GM23338 (cell line): ENCODE measurements around the gene GAP43. TPM values are rescaled to one million over a fixed set of nuclear protein-coding genes. Genes with fewer than 3 reads are reported as not detected.

ENCODE experiments used
- ATAC-seq: fragments of 200-7000 bp; cut with Tn5 transposase; 3 replicates; pipeline ENCODE4 v1.9.1; 2020
- DNase-seq: peaks from one replicate; pipeline ENCODE4 v3.0.0-alpha.2; 2015; ENCODE audit warnings: low spot score
- H2AFZ ChIP-seq: fragments of 200-600 bp; sonication (generic); 2 replicates; pipeline ENCODE4 v1.8.0; 2016; ENCODE audit warnings: antibody characterized with exemption, mild to moderate bottlenecking, moderate library complexity
- H3F3A ChIP-seq: fragments of 200-600 bp; sonication (generic); replicated peaks from 2 replicates; pipeline ENCODE4 v1.8.0; 2017; ENCODE audit warnings: antibody characterized with exemption, mixed run types, low read depth
- H3K27ac ChIP-seq: fragments of 200-600 bp; sonication (generic); 2 replicates; pipeline ENCODE4 v1.6.1; 2016; ENCODE audit warnings: low read depth
- H3K27me3 ChIP-seq: fragments of 200-600 bp; sonication (generic); 2 replicates; pipeline ENCODE4 v1.8.0; 2016; ENCODE audit warnings: mild to moderate bottlenecking, mixed run types, moderate library complexity; ENCODE audit not compliant: insufficient read depth
- H3K36me3 ChIP-seq: fragments of 200-600 bp; sonication (generic); 2 replicates; pipeline ENCODE4 v1.8.0; 2016; ENCODE audit warnings: mild to moderate bottlenecking; ENCODE audit not compliant: insufficient read depth
- H3K4me1 ChIP-seq: fragments of 200-600 bp; sonication (generic); 2 replicates; pipeline ENCODE4 v1.8.0; 2016; ENCODE audit warnings: mild to moderate bottlenecking, moderate library complexity; ENCODE audit not compliant: insufficient read depth
- H3K4me2 ChIP-seq: fragments of 200-600 bp; sonication (generic); 2 replicates; pipeline ENCODE4 v1.7.1; 2017; ENCODE audit warnings: mixed run types
- H3K4me3 ChIP-seq: fragments of 200-600 bp; sonication (generic); 2 replicates; pipeline ENCODE4 v1.6.1; 2016; ENCODE audit warnings: mixed run types
- H3K79me2 ChIP-seq: fragments of 200-600 bp; sonication (generic); replicated peaks from 2 replicates; pipeline ENCODE4 v1.8.0; 2017; ENCODE audit warnings: mild to moderate bottlenecking; ENCODE audit not compliant: insufficient read depth
- H3K9me2 ChIP-seq: fragments of 200-600 bp; sonication (generic); 2 replicates; pipeline ENCODE4 v1.8.0; 2017; ENCODE audit not compliant: insufficient read depth
- H4K20me1 ChIP-seq: fragments of 200-600 bp; sonication (generic); replicated peaks from 2 replicates; pipeline ENCODE4 v1.8.0; 2017; ENCODE audit warnings: mild to moderate bottlenecking; ENCODE audit not compliant: insufficient read depth
- H3K27ac Mint-ChIP-seq: 2 replicates; pipeline ENCODE4 v1.8.0; 2020; ENCODE audit warnings: inconsistent platforms, mild to moderate bottlenecking, moderate library complexity, mixed read lengths
- H3K27me3 Mint-ChIP-seq: 3 replicates; pipeline ENCODE4 v1.8.0; 2022; ENCODE audit warnings: low read depth, mild to moderate bottlenecking, moderate library complexity, mixed read lengths, inconsistent platforms; ENCODE audit not compliant: insufficient read depth, poor library complexity
- H3K36me3 Mint-ChIP-seq: 3 replicates; pipeline ENCODE4 v1.8.0; 2021; ENCODE audit warnings: low read depth, mild to moderate bottlenecking, inconsistent platforms, moderate library complexity, mixed read lengths
- H3K4me1 Mint-ChIP-seq: 3 replicates; pipeline ENCODE4 v1.8.0; 2020; ENCODE audit warnings: mild to moderate bottlenecking, inconsistent platforms, mixed read lengths
- H3K4me3 Mint-ChIP-seq: 3 replicates; pipeline ENCODE4 v1.8.0; 2021; ENCODE audit warnings: moderate library complexity, mild to moderate bottlenecking, inconsistent platforms, mixed read lengths
- H3K9me3 Mint-ChIP-seq: 3 replicates; pipeline ENCODE4 v1.8.0; 2020; ENCODE audit warnings: moderate library complexity, mild to moderate bottlenecking, inconsistent platforms, mixed read lengths
- CTCF ChIP-seq, 2 experiments: fragments of 200-600 bp in 1 of 2; sonication (generic) in 1 of 2; conservative IDR thresholded peaks; 2 replicates each; pipeline versions ENCODE4 v1.5.1 to v1.6.1; 2016 to 2017; ENCODE audit warnings: antibody characterized with exemption in 2 of 2, low read depth in 2 of 2, mild to moderate bottlenecking in 2 of 2, moderate library complexity in 1 of 2
- ETS1 ChIP-seq: IDR thresholded peaks from 2 replicates; pipeline ENCODE4 v1.6.1; 2016; ENCODE audit warnings: antibody characterized with exemption
- EZH2 ChIP-seq: fragments of 200-600 bp; sonication (generic); IDR thresholded peaks from one replicate; pipeline ENCODE4 v1.8.0; 2017; ENCODE audit warnings: antibody characterized with exemption, mild to moderate bottlenecking, low read depth; ENCODE audit not compliant: unreplicated experiment
- EZH2phosphoT487 ChIP-seq: fragments of 200-600 bp; sonication (generic); IDR thresholded peaks from one replicate; pipeline ENCODE4 v1.8.1; 2018; ENCODE audit warnings: antibody characterized with exemption; ENCODE audit not compliant: unreplicated experiment
- STAT1 ChIP-seq: IDR thresholded peaks from one replicate; pipeline ENCODE4 v1.6.1; 2016; ENCODE audit warnings: antibody characterized with exemption; ENCODE audit not compliant: unreplicated experiment
- ZNF462 ChIP-seq: fragments of 250-450 bp; sonication (Bioruptor Pico); IDR thresholded peaks from 2 replicates; pipeline ENCODE4 v1.5.0; 2020; ENCODE audit warnings: mild to moderate bottlenecking, moderate library complexity
- polyA plus RNA-seq: library from polyadenylated mRNA; unstranded; fragments of >200 nt; fragmentation: Nextera tagmentation; extraction: Ambion mirVana; gene quantifications from 2 replicates; pipeline ENCODE4 v1.2.1, GENCODE V29; 2016
- total RNA-seq: library from RNA; depleted of rRNA; stranded (reverse); fragments of >200 nt; shearing (Covaris generic); gene quantifications from 2 replicates; pipeline ENCODE4 v1.2.3, GENCODE V29; 2014
- TF ChIP-seq, protein P1 (sequence below): IDR thresholded peaks from one replicate; pipeline ENCODE4 v1.6.1; 2018; ENCODE audit warnings: antibody characterized with exemption; ENCODE audit not compliant: unreplicated experiment

The GAP43 gene
- total and polyA plus RNA-seq, 2 experiments from 2014 or later, result 16.1 to 48.1 TPM

- TF ChIP-seq EZH2phosphoT487 (no peak), STAT1 (no peak), ETS1 (no peak)
These were observed 50.6 kb downstream of the GAP43 start (continued) for GRCh38 chr3:115673881-115674280.

- H3K4me3 ChIP-seq, result no peak overlapping the region
- no peaks in the 10 kb centered on the region for H3K36me3 Mint-ChIP-seq
- H3K27me3 ChIP-seq, result no peaks in the 10 kb centered on the region
- no peaks in the 10 kb centered on the region for H3K9me3 Mint-ChIP-seq
- H3K9me2 ChIP-seq, result no peaks in the 10 kb centered on the region; the same call in 1 of the 2 replicates
- H4K20me1 ChIP-seq, result no peaks in the 10 kb centered on the region
- DNase-seq (no peak), ATAC-seq (no peak)
- H3K4me2 ChIP-seq, result no peak overlapping the region
- no peaks in the 10 kb centered on the region for H3K36me3 ChIP-seq
- H3K4me1 ChIP-seq, result no peaks in the 10 kb centered on the region
- no peaks in the 10 kb centered on the region for H3K79me2 ChIP-seq
- TF ChIP-seq, protein P1, sequence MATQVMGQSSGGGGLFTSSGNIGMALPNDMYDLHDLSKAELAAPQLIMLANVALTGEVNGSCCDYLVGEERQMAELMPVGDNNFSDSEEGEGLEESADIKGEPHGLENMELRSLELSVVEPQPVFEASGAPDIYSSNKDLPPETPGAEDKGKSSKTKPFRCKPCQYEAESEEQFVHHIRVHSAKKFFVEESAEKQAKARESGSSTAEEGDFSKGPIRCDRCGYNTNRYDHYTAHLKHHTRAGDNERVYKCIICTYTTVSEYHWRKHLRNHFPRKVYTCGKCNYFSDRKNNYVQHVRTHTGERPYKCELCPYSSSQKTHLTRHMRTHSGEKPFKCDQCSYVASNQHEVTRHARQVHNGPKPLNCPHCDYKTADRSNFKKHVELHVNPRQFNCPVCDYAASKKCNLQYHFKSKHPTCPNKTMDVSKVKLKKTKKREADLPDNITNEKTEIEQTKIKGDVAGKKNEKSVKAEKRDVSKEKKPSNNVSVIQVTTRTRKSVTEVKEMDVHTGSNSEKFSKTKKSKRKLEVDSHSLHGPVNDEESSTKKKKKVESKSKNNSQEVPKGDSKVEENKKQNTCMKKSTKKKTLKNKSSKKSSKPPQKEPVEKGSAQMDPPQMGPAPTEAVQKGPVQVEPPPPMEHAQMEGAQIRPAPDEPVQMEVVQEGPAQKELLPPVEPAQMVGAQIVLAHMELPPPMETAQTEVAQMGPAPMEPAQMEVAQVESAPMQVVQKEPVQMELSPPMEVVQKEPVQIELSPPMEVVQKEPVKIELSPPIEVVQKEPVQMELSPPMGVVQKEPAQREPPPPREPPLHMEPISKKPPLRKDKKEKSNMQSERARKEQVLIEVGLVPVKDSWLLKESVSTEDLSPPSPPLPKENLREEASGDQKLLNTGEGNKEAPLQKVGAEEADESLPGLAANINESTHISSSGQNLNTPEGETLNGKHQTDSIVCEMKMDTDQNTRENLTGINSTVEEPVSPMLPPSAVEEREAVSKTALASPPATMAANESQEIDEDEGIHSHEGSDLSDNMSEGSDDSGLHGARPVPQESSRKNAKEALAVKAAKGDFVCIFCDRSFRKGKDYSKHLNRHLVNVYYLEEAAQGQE, result no peak
- TF ChIP-seq STAT1 (no peak), ZNF462 (no peak), CTCF (conservative IDR thresholded peaks at IDR 0.05; ENCODE audit: low read depth in 2 of 2) (no peak), EZH2 (no peak)
- H3K27me3 Mint-ChIP-seq, result no peaks in the 10 kb centered on the region
- no peak overlapping the region for H3K27ac ChIP-seq
- no peak overlapping the region for H3K4me3 Mint-ChIP-seq
- no peak overlapping the region for H3K27ac Mint-ChIP-seq
- no peaks in the 10 kb centered on the region; the same call in 2 of the 3 replicates for H3K4me1 Mint-ChIP-seq
- no peak overlapping the region for H2AFZ ChIP-seq
- H3F3A ChIP-seq, result no peaks in the 10 kb centered on the region
These were observed 53.0 kb downstream of the GAP43 start for GRCh38 chr3:115676336-115676735.
